CD1c-positive myeloid dendritic cell (primary cell): ENCODE data around the gene TRAPPC12.
A peak's percentile ranks its signal among the peaks of the same experiment; 100 is the strongest.

ENCODE experiments used
- DNase-seq: peaks from one replicate; pipeline ENCODE4 v3.0.0-alpha.2; 2016; ENCODE audit errors: extremely low spot score

TRAPPC12 gene

GRCh38 chr2:3408781-3409180 is 29.3 kb downstream of the TRAPPC12 start:
- no peak for DNase-seq

DNA sequence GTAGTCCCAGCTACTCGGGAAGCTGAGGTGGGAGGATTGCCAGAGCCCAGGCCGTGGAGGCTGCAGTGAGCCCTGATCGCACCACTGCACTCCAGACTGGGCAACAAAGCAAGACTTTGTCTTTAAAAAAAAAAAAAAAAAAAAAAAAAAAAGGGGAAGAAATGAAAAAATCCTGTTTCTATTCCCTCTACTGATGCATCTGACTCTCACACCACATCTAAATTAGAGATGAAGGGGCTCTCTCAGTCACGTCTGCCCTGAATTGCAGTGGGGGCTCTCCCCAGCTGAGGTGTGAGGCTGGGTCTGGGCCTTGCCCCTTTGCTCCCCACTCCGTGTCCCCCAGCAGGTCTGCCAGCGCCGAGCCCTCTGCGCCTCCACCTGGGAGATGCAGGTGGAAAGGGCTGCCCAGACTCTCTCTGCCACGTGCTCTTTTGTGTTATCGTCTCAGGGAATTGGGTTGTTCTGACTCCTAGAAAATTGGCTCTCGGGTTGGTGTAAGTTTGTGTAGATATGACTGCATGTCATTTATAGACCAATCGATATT is 30.2 kb downstream of the TRAPPC12 start:
- no peak for DNase-seq

DNA sequence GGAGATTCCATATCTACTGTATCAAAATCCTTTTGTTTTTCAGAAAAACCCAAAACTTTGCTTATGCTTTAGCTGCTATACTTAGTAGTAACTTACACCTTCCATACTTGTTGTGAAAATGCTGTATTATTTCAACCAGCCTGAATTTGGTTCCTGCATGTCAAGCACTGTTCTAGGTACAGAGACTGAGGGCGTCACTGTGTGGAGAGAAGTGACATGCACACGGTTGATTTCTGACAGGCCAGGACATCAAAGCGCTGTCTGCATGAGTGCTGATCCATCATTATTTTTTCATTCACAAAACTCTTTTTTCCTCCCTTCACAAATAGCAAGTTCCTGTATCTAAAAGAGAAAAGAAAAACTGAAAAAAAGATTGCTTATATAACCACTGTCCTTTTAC is 31.6 kb downstream of the TRAPPC12 start:
- no peak for DNase-seq

- no peak for DNase-seq
These were observed 34.2 kb downstream of the TRAPPC12 start for GRCh38 chr2:3413697-3414096.

- no peak for DNase-seq
These were observed 34.8 kb downstream of the TRAPPC12 start for GRCh38 chr2:3414133-3414860.

DNA sequence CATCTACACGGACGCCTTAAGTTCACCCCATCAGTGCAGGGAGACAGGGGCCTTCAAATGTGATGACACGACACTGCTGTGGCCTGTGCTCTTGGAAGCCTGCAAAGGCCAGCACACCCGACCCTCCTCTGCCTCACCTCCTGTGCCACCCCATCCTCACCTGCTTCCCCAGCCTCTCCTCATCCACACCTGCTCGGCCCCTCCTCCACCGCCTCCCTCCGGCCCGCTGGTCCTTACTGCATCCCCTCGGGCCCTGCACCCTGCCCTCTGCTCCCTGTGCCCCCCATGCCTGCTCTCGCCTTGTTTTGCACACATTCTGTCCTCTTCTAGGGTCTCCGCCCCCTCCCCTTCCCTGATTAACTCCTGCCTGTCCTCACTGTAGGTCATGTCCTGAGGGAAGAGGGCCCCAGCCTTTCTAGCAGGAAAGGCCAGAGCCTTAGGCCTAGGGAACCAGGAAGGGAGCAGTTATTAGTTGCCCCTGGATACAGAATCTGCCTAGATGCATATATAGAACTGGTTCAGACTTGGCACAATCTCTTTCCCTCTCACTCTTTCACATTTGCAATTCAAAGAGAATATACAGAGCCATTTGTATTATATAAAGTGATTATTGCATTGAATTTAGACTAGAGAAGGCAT is 39.4 kb downstream of the TRAPPC12 start:
- DNase-seq, result no peak

GRCh38 chr2:3420076-3420768 is 40.7 kb downstream of the TRAPPC12 start:
- no peak for DNase-seq

DNA sequence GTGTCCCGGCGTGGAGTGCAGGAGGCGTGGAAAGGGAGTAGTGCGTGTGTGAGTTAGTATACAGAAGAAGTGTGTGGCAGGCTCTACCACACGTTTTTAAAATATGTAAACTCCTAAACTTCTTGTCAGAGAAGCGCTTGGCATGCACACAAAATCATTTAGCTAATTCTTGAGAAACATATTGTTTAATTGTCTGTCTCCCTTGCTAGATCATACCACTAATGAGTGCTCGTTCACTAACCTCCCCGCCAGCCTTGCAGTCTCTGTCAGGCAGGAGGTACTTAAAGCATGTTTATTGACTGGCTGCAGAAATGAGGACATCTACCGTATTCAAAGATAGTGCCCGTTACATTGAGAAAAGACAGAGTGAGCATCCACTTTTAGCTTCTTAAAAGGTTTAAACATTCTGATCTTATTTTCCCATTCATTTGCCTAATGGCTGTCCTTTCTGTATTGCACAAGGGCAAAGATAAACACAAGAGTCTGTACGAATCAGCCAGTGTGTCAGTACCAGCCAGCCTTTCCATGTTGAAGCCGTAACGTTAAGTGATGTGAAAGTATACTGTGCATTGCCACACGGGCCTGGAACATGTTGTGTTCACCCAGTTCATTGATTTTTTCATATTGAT is 41.4 kb downstream of the TRAPPC12 start:
- DNase-seq, result no peak

- no peak for DNase-seq
These were observed 42.1 kb downstream of the TRAPPC12 start for GRCh38 chr2:3421580-3421979.

- no peak for DNase-seq
These were observed 42.8 kb downstream of the TRAPPC12 start for GRCh38 chr2:3422161-3422779.

GRCh38 chr2:3423492-3424170 is 44.1 kb downstream of the TRAPPC12 start:
- DNase-seq, result peak; percentile 62

GRCh38 chr2:3424171-3424795 is 44.8 kb downstream of the TRAPPC12 start:
- no peak for DNase-seq

- DNase-seq, result no peak
These were observed 47.1 kb downstream of the TRAPPC12 start for GRCh38 chr2:3426615-3427014.

- no peak for DNase-seq
These were observed 47.8 kb downstream of the TRAPPC12 start for GRCh38 chr2:3427272-3427671.

DNA sequence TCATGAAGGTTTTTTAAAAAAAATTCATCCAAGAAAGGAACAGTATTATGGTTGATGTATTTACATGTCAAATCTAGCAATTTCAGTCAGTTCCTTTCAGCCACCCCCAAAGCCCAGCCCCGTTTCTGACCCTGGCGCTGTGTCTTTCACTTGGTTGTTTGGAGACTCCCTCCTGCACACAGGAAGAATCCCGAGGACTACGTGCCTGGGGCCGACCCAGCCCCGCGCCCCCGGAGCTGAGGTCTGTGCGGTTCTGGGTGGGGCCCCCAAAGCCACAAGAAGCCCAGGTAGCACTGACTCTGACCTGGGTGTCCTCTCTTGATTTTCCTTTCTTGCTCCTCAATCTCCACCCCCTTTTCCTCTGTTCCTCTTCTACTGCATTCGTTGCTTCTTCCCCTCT is 49.1 kb downstream of the TRAPPC12 start:
- no peak for DNase-seq

DNA sequence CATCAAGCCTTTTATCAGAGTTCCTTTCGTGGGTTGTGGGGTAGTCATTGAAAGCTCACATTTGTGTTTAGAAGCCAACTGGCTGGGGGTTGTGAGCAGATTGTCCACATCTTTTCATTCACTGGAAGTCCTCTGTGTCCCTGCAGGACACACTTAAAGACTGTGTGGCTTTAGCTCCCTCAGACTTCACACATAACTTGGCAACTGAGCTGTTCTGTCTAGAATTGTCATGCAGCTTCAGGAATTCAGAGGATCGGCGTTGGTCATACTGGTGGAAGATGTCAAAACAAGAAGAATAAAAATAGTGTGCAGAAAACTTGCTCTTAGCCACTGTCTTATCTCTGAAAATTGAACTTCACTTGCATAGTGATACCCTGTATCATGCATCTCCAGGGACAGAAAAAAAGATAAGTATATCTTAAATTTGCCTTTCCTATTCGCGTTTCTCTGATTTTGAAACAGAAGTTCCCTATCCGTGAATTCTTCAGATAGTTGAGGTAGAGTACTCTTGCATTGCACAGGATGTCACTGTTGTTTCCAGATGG is 49.6 kb downstream of the TRAPPC12 start:
- no peak for DNase-seq

GRCh38 chr2:3430172-3430571 is 50.7 kb downstream of the TRAPPC12 start:
- no peak for DNase-seq

GRCh38 chr2:3430740-3431490 is 51.4 kb downstream of the TRAPPC12 start:
- DNase-seq, result no peak

GRCh38 chr2:3432067-3432466 is 52.6 kb downstream of the TRAPPC12 start:
- no peak for DNase-seq
